GM18861 (cell line): Measurements from ENCODE around the gene ATXN2L.
"Not testable (repeated sequence)": the region's sequence is repeated elsewhere in the genome, so short reads cannot be mapped to it uniquely, and the experiment has no call there.

ENCODE experiments used
- ATAC-seq: cut with Tn5 transposase; IDR thresholded peaks from one replicate; pipeline ENCODE4 v1.9.1; 2021; ENCODE audit not compliant: unreplicated experiment

Gene ATXN2L

DNA sequence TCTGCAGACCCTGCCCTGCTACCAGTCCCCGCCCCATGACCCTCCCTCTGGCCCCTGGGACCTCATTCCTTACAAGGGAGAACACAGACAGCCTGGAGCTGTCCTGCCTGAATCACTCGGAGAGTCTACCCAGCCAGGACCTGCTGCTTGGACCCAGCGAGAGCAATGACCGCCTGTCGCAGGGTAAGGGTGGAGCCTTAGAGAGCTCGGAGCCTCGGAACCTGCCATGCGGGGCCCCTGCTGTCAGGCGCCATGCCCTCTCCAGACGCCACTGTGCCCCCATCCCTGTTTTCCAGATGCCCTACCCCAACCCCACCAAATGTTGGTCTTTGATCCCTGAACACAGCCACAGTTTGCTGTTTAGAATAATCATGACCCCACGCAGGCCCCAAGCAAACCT is 46.4 kb downstream of the ATXN2L start:
- ATAC-seq: no peak

DNA sequence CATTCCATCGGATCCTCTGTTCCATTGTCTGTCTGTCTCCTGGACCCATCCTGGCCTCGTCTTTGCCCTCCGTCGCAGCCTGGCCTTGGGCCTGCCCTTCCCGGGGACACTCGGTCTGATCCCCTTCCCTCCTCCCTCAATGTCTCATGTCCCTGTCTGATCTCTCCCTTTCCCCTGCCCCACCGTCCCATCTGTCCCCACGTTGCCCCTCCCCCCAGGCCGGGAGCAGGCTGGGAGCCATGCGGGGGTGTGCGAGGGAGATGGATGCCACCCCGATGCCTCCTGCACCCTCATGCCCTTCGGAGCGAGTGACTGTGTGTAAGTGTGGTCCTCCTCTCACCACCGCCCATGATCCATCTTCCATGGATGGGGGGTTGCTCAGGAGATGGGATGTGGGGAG is 50.2 kb downstream of the ATXN2L start:
- no peak for ATAC-seq

DNA sequence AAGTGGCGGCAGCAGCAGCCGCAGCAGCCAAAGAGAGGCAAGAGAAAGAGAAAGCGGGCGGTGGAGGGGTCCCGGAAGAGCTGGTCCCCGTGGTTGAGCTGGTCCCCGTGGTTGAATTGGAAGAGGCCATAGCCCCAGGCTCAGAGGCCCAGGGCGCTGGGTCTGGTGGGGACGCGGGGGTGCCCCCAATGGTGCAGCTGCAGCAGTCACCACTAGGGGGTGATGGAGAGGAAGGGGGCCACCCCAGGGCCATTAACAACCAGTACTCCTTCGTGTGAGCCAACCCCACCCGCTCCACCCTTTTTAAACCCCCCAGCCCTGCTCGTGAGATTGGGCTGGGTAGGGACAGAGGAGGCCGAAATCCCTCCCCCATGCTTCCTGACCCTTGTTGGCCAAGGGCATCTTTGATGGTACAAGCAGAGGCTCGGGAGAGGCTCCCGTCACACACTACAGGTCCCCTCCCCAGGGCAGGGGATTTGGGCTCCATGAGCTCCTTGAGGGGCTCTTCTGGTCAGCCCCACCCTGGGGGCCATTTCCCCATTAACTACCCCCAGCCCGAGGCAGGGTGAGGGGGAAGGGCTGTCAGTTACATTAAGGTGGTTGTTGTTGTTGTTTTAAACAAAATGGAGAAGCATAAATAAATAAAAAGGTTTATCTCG is 50.9 kb downstream of the ATXN2L start:
- ATAC-seq: no peak

DNA sequence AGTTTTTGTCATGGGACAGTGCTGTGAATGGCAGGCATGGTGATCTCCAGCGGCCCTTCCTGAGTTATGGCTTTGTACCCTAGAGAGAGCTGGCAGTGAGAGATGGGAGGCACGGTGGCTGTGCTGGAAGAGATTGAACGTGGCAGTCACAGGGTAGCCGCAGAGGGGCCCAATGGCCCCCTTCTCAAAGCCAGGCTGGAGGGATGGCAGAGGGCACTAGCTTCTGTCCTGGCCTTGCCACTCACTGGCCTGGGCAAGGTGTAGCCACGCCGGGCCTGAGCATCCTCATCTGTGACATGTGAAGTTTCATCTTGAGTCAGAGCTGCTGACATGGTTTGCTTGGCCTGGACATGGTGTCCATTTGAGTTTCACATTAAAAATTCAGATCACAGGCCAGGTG is 51.6 kb downstream of the ATXN2L start:
- no peak for ATAC-seq

DNA sequence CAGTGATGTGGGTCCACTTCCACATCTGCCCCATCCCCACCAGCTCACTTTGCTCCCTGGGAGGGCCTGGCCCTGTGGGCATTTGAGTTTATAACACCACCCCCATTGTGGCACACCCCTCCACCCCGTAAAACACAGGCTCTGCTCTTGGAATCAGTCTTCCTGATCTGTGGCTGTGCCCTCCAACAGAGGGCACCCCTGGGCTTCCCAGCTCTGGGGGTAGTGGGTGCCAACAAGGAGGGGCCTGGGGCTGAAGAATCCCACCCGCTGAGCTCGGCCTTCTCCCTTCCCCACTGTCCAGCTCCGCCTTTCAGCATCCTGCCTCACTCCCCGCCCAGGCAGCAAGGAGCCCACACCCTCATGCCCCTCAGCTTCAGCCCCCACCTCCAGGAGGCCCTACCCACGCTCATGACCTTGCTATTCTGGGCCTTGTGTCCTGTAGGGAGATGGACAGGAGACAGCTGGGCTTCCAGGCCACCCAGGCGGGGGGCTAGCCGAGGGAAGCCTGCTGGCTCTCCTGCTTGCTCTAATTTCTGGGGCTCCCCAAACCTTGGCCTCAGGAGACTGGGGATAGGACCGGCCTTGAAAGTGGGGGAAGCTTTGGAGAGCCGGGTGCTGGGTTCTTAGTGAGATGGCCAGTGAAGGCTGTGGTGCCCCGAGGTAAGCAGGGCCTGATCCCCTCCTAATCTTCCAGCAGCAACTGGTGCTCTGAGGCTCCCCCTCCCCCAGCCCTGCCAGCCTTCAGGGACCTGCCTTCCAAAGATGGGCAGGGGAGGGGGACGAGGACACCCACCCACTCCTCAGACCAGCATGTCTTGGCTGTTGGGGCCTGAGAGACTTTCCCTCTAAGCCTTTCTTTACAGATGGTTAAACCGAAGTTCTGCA is 52.6 kb downstream of the ATXN2L start:
- no peak for ATAC-seq

DNA sequence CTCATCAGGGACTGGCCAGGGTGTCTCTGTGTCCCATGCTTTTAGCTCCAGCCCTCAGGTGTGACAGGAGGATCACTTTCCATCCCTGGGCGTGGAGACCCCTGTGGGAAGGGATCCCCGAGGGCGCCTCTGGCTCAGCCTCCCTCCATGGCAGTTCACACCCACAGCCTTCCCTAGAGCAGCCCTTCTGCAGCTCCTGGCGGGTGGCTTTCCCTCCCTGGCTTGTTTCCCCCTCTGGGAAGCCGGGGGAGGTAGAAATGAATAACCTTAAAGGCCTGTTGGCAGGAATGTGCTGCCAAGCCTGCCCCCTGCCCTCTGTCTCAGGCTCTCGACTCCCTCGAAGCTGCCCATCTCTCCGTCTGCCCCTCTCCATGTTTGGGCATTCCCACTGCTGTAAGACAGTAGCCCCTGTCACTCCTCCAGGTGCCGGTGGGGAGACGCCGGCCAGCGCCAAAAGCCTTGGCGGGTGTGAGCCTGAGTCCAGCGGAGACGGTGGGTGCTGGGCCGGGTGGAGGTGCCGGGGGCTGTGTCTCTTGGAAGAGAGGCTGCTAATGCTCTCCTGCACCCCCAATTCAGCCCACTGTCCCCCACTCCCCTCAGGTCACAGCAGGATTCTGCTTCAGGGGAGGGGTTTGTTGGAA is 53.3 kb downstream of the ATXN2L start:
- ATAC-seq: no peak

DNA sequence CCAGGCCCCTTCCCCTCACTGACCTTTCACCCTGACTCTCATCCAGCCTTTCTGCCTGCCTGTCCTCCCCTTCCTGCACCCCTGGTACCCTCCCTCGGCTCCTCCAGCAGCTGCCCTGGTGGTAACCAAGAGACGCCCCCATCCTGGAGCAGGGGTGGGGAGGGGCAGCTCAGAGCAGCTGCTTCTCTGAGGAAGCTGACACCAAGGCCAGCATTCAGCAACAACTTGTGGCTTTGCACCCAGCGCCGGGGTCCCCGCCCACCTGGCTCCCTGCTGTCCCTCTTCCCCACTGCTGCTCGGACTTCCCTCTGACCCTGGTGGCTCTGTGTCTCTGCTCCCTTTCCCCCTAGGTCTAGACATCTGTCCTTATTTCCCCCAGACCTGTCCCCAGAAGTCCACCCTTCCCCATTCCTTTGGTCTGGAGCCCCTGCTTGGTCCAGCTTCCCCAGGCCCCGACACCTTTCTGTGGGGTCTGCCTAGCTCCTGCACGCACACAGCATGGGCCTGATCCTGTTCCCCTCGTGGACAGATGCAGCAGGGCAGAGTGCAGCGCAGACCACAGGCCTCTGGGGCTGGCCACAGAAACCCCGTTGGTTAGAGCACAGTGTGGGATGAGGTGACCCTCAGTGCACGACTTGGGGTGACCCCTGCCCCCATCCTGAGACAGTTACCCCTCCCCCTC is 54.3 kb downstream of the ATXN2L start:
- ATAC-seq: no peak

DNA sequence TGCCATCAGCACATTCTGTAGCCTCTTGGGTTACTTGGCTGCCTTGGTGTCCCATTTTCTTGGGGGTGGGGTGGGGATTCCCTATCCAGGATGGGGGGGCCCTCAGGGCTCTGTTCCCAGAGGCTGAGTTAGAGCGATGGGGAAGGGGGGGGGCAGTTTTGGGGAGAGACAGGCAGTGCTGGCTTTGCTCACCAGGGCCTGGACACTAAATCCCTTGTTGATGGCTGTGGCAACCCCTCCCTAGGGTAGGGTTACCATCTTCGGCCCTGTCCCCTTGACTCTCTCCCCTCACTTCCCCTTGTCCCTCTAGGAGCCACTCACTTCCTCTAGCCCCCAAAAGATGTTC is 54.8 kb downstream of the ATXN2L start:
- ATAC-seq: no peak

DNA sequence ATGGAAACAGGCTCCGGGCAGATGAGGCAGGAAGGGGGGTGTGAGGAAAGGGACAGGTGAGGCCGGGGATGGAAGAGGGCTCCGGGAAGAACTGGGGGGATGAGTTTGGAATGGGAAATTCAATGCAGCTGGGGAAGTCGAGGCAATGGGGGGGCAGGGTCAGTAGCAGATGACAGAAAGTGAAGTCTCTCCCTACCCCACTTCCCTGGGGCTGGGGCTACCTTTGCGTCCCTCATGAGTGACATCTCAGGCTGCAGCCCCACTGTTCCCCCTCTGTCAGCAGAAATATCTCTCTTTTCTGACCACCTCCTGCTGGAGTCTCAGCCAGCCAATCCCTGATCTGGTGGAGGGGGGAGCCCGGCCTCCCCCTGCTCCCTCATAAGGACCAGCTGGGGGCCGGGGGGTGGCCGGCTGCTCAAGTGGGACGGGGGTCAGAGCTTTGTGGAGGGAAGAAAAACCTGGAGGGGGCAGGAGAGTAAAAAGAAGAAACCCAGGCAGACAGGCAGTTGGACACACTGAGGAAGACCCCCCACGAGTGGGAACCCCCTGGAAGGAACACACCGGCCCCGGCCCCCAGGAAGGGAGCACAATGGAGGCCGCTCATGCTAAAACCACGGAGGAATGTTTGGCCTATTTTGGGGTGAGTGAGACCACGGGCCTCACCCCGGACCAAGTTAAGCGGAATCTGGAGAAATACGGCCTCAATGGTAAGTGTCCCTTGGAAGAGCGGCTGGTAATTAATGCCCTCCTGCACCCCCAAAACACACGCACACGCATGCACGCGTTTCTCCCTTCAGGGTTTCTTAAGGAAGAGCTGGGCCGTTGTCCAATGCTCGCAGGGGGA is 55.5 kb downstream of the ATXN2L start, which contains the start of gene ATP2A1:
Gene ATP2A1, plus strand, starts transcription at position 406 of the 844 bp plus-strand sequence. Its CDS starts 184 bp downstream, at position 590.
- ATAC-seq: no peak

DNA sequence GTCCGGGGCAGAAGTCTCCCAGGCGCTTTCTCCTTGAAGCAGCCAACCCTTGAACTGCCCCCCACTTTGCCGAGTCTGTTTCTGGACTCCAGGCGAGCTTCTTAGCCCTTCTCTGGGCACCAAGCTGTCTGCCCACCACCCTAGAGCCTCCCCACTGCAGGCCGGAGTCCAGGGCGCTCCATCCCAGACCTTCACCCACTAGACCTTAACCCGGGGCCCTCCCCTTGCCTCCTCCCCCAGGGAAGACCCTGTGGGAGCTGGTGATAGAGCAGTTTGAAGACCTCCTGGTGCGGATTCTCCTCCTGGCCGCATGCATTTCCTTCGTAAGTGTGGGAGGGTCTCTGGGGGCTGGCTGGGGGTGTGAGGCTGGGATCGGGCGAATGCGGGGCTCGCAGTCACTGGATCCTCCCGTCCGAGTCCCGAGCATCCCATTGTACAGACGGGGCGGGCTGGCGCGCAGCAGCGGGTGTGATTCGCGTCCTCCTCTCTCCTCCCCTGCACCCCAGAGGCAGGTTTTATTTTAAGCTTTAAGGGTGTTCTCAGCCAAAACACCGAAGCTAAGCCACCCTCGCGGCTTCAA is 56.6 kb downstream of the ATXN2L start:
- peak; percentile 31 for ATAC-seq

DNA sequence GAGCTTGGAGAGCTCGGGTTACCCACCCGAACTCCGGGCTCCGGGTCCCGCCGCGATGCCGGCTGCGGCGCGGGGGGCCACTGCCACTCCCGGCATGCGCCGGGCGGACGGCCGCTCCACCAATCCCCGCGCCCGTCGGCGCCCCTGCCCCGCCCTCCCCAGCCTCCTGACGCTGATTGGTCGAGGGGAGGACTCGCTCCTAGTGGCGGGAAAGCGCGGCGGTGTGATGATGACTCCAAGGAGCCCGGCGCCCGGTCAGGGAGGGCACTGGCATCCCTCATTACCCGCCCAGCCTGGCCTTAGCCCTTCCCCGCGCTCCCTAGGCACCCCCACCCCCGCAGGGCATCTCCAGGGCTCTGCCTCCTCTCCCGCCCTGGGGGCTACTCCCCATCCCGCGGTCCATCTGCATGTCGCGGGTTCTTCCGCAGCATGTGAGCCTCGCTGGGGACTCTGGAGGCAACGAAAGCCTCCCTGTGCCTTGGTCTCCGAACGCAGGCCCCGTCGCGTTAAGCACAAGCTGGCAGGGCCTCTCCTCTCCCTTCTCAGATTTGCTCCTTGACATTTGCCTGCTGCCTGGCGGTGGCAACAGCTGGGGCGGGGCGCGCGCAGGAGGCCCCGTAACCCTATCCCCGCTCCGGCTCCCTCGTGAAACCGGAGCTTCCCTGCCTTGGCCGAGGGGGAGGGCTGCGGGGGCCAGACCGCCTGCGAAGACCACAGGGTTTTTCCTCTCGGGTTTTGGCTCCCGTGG is 57.2 kb downstream of the ATXN2L start:
- ATAC-seq: peak; percentile 82

DNA sequence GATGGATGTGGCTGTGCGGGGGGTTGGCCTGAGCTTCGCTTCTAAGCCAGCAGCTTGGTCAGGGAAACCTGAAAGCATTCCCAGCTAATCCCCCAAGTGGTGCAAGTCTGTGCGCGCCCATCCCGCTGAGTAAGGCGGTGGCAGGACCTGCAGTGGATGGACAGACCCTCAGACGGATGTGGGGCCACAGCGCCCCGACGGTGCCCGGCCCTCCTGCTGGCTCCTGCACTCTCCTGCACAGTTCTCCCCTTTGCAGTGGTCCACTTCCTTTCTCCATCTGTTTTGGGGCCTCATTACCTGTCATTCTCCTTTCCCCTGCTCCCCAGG is 57.8 kb downstream of the ATXN2L start:
- no peak for ATAC-seq

DNA sequence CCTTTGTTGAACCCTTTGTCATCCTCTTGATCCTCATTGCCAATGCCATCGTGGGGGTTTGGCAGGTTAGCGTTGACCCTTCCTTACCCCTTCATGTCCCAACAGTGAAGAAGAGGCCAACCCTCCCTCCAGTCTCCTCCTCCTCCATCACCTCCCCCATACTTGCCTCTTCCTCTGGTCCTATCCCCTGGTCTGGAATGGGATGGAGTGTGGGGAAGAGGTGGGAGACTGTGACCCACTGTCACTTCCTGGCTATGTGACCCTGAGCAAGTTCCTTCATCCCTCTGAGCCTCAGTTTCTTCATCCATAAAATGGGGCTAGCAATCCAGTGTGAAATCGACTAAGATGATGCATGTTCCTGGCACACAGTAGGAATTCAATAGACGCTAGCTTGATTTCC is 58.2 kb downstream of the ATXN2L start:
- no peak for ATAC-seq

DNA sequence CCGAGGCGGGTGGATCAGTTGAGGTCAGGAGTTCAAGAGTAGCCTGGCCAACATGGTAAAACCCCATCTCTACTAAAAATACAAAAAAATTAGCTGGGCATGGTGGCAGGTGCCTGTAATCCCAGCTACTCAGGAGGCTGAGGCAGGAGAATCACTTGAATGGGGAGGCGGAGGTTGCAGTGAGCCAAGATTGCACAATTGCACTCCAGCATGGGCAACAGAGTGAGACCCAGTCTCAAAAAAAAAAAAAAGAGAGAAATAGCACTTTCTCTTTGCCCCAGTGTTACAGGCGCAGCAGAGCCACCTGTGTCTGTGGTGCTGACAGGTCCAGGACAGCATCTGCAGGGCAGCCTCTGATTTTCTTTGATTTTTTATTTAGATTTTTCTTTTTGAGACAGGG is 58.8 kb downstream of the ATXN2L start:
- not testable (repeated sequence) for ATAC-seq

DNA sequence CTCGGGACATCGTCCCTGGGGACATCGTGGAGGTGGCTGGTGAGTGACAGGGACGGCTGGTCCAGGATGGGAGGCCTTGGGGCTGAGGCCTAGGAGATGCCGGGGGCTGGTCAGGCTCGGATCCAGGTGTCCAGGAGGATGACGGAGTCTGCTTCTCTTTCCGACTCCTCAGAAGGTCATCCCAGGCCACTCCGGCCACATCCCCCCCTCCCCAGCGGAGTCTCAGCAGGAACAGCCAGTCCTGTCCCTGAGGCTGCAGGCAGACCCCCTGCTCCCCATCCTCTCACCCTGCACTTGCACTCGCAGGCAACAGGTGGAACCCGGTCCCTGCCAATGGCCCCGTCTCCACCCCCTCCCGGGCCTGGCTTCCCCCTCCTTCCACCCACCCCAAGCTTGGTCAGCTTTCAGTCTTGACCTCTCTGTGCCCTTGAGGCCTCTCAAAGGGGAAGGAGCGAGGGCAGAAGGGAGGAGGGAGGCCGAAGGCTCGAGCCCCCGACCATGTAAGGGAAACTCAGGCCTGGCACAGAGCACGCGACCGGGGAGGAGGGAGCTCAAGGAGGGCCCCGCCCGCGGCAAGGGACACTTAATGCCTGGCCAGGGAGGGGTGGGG is 59.9 kb downstream of the ATXN2L start:
- ATAC-seq: no peak

DNA sequence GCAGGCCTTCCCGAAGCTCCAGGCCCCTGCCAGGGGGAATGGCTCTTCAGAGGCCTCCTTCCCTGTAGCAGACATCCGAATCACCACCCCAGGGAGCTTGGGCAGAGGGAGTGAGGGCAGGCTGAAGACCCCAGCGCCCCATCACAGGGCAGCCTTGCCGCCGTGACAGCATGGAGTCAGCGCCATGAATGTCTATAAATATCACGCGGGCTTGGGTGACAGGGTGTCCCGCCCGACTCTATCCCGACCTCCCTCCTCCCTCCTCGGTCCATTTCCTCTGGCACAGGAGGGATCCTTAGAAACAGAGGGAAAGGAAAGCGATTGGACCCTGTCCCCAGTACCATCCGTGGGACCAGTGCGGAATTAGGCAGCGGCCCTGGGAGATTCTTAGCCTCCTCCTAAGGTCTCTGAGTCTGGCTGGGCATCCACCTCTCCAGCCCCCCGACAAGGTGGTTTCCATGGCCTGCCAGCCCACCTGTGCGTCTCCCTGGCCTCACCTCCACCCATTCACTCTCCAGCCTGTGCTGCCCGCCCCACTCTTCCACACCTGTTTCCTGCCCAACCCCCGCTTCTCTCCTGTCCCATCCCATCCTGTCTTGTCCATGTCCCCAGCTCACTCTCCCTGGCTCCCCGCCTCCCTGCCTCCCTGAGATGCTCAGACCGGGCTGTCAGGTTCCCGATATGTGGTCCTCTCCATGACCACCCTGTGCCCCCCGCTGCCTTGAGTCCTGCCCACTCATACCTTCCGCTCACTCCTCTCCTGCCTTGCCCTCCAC is 60.6 kb downstream of the ATXN2L start:
- no peak for ATAC-seq

DNA sequence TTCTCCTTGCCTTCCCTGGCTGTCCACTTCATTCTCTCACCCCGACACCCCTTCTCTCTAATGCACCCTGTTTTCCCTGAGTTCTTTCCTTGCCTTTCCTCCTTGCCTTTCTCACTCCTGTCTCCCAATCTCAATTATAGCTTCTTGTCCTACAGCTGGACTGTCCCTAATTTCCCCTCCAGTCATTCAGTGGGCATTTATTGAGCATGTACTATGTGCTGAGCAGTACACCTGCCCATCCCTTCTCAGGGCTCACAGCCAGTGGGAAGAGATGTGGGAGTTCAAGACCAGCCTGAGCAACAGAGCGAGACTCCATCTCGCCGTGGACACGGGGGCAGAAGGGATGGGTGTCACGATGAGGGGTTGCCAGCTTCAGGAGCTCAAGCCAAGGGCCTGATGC is 61.2 kb downstream of the ATXN2L start:
- ATAC-seq: no peak
